HFF-Myc (cell line): ENCODE results near the gene TESMIN.

Source experiments
- DNase-seq: peaks from one replicate; pipeline ENCODE4 v3.0.0-alpha.2; 2011; ENCODE audit warnings: low read depth; ENCODE audit errors: extremely low read depth
- H3K4me3 ChIP-seq: replicated peaks from 2 replicates; pipeline ENCODE4 v1.5.1; 2011; ENCODE audit warnings: low read depth, mild to moderate bottlenecking, control low read depth, low read length
- TF ChIP-seq, protein P1 (sequence below): IDR thresholded peaks from 2 replicates; pipeline ENCODE4 v1.5.1; 2012; ENCODE audit warnings: mild to moderate bottlenecking, low read depth, low read length, control low read depth; ENCODE audit errors: missing control alignments

TESMIN gene

DNA sequence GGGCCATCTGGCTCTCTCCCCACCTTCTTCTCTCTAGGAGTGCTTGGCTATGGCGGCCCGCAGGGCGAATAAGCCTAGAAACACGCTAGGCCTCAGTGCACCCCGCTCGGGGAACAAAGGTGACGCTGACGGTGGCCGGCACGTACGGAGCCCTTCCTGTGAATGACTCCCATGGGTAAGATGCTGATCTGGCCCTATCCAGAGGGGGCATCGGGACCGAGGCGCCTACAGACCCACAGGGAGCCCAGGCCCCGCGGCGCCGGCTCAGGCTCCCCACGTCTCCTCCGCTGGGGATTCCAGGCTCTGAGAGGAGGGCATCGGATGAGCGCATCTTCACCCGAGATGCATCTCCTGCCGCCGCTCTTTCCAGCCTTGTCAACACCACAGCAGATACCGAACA, 31.4 kb upstream of the TESMIN start:
- no peak overlapping the region for H3K4me3 ChIP-seq
- DNase-seq = no peak
- TF ChIP-seq, protein P1, sequence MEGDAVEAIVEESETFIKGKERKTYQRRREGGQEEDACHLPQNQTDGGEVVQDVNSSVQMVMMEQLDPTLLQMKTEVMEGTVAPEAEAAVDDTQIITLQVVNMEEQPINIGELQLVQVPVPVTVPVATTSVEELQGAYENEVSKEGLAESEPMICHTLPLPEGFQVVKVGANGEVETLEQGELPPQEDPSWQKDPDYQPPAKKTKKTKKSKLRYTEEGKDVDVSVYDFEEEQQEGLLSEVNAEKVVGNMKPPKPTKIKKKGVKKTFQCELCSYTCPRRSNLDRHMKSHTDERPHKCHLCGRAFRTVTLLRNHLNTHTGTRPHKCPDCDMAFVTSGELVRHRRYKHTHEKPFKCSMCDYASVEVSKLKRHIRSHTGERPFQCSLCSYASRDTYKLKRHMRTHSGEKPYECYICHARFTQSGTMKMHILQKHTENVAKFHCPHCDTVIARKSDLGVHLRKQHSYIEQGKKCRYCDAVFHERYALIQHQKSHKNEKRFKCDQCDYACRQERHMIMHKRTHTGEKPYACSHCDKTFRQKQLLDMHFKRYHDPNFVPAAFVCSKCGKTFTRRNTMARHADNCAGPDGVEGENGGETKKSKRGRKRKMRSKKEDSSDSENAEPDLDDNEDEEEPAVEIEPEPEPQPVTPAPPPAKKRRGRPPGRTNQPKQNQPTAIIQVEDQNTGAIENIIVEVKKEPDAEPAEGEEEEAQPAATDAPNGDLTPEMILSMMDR = no peak

DNA sequence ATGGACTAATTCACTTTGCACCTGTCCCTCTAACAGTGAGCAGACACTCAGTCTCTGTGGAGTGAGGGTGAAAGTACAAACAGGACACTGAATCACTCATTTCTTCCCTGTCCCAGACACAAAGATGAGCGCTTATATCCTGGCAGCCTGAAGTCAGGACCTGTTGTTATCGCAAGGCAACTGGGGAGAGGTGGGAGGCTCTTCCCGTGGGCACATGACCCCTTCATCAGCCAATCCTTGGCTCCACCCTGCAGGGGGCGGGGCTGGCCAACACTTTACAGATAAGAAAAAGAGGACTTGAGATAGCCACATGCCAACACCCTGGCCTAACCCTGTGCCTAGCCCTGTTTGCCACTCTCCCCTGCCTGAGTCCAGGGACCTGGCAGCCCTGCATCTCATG, 29.5 kb upstream of the TESMIN start:
- TF ChIP-seq, protein P1 = no peak
- H3K4me3 ChIP-seq = no peak overlapping the region
- DNase-seq = no peak

DNA sequence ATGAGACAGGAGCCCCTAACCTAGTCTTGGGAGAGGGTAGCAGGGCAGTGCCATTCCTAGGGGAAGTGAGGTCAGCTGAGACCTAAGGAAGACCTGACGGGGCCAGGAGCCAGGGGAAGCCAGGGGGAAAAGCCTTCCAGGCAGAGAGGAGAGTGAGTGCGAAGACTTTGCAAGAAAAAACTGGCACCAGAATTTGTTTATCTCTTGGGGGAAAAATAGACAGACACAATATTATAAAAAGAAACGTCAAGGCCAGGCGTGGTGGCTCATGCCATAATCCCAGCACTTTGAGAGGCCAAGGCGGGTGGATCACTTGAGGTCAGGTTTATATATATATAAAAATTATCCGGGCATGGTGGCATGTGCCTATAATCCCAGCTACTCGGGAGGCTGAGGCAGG, 26.9 kb upstream of the TESMIN start:
- TF ChIP-seq, protein P1 = no peak

DNA sequence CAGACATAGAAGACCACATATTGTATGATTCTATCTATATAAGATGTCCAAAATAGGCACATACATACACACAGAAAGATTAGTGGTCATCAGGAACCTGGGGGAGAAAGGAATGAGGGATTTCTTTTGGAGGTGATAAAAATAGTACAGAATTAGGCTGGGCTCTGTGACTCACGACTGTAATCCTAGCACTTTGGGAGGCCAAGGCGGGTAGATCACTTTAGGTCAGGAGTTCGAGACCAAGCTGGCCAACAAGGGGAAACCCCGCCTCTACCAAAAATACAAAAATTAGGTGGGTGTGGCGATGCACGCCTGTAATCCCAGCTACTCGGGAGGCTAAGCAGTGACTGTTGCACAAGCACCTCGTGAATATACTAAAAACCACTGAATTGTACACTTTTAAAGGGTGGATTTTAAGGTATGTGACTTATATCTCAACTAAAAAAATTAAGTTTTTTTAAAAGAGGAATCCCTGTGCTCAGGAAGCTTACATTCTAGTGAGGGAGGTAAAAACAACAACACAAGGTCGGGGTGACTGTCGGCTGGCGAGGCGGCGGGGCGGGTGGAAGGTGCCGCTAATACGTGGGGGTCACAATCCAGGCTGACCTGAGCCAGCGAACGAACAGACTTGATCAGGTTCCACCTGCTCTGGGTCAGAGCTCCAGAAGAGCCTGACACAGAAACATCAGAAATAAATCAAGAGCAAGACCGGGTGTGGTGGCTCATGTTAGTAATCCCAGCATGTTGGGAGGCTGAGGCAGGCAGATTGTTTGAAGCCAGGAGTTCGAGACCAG, 25.3 kb upstream of the TESMIN start:
- TF ChIP-seq, protein P1 = no peak
- no peak for DNase-seq
- H3K4me3 ChIP-seq = no peak overlapping the region

More for the DNA sequence above, 26.9 kb upstream of the TESMIN start:
- no peak overlapping the region for H3K4me3 ChIP-seq
- no peak for DNase-seq

DNA sequence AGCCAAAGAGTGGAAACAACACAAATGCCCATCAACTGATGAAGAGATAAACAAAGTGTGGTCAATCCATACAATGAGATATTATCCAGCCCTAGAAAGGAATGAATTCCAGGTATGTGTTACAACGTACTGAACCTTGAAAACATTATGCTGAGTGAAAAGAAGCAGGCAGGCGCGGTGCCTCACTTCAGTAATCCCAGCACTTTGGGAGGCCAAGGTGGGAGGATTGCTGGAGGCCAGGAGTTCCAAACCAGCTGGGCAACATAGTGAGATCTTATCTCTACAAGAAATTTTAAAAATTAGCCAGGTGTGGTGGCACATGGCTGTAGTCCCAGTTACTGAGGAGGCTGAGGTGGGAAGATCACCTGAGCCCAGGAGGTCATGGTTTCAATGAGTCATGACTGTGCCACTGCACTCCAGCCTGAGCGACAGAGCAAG, 24.6 kb upstream of the TESMIN start:
- no peak for DNase-seq
- TF ChIP-seq, protein P1 = no peak
- H3K4me3 ChIP-seq = no peak overlapping the region

DNA sequence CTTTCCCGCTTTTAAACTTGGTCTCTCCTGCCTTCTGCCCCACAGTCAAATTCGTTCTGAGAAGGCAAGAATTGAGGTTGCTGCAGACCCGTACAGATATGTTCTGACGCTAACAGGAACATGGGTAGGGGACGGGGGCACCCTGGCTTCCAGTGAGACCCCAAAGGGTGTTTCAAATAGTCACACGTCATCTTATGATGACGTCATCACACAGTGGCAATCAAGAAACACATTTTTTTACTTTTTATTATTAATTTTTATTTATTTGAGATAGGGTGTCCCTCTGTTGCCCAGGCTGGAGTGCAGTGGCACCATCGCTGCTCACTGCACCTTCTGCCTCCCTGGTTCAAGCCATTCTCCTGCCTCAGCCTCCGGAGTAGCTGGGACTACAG, 22.9 kb upstream of the TESMIN start:
- DNase-seq = no peak
- TF ChIP-seq, protein P1 = no peak
- H3K4me3 ChIP-seq = no peak overlapping the region
